ENCODE measurements around the gene DIS3L2.
"Not testable (repeated sequence)": the region's sequence is repeated elsewhere in the genome, so short reads cannot be mapped to it uniquely, and the experiment has no call there.

The DIS3L2 gene

GRCh38 chr2:232319067-232319802, 357.7 kb downstream of the DIS3L2 start:
- DNase-seq (ENCODE audit: low read depth in 2 of 3, low spot score in 1 of 3) = no peak

DNA sequence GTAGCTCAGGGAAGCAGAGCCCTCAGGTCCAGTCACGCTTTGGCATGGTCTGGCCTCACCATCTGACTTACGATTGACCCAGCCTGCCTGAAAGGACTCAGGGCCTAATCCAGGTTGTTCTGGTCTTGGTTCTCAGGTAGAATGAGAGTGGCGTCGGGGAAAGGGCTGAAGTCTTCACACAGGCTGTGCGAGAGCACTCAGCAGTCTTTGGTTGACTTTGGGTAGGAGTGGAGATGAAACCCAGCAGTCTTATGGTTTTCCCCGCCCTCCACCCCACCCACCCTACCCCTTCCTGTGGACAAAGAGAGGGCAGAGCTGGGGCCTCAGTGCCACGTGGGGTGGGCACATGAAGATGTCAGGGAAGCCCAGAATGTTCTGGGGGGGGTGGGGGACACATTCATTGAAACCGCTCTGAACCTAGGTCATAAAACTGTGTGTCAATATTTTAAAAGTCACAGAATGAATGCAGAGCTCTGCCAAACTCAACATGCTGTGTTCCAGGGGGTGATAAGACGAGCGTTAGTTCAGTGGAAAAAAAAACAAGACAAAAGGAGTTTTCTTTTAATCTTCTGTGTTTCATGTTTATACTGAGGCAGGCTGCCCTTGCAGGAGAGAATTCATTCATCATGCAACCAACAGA, 358.4 kb downstream of the DIS3L2 start:
- DNase-seq (ENCODE audit: low read depth in 2 of 3, low spot score in 1 of 3) = no peak

- DNase-seq (ENCODE audit: low read depth in 2 of 3, low spot score in 1 of 3) = no peak
Measured at GRCh38 chr2:232320443-232320803, 358.9 kb downstream of the DIS3L2 start.

GRCh38 chr2:232321156-232321816, 359.8 kb downstream of the DIS3L2 start:
- DNase-seq (ENCODE audit: low read depth in 2 of 3, low spot score in 1 of 3) = peak; percentile 50 to 65 (median 57)

DNA sequence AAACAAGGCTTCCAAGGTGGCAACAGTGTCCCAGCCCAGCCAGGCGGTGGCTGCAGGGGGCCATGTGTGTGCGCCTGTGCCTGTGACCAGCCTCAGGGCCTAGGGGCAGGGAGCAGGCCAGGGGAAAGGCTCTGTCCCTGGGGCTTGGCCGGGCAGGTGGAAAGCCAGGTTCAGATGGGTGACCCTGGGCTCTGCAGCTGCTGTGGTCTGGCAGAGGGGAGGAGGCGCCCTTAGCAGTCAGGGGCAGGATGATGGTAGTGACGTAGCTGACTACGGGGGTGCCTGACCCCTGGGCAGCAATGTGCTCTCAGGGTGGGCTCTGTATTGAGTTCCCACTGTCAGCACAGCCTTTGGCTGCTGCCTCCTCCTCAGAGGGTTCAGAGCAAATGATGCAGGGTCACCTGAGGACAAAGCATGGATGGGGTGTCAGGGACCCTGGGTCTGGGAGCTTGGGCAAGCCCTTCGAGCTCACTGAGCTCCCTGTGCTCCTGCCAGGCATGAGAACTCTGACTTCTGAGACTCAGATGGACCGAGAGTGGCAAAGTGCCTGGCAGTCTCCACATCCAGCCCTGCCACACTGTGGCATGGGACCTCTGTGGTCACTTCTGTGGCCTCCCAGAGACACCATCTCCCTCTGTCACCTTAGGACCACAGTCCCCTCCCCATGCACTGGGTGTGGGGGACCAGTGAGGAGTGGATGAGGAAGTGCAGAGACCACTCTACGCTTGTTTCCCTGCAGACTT, 360.5 kb downstream of the DIS3L2 start:
- DNase-seq (ENCODE audit: low read depth in 2 of 3, low spot score in 1 of 3) = no peak

DNA sequence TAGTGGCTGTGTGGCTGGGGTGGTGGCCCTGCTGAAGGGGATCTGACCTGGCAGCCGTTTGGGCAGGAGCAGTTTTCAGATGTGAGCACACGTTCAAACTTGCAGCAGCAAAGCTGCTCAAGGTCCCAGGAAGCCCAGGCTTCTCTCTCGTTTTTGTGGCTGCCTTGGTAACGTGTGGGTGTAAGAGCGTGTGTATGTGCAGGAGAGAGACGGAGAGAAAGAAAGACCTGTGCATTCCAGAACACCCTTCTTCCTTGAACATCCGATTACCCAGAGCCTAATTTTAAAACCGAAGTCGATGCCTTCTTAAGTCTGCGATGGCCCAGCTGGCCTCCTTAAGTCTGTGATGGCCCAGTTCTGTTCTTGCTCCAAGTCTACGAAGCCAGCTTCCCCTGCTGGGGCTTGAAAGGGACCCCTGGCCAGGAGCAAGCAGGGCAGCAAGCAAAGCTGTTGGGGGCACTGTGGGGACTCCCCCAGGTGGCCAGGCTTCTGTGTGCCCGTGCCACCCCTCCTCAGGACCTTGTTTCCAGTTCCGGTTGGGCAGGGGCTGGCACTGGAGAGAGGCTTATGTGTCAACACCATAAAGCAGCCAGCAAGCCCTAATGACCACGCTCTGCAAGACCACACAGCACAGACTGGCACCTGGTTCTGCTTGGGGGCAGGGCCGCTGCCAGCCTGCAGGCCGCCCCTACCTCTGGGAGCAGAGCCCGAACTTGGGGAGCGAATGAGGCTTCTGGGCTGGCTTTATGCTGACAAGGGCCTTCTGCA, 361.2 kb downstream of the DIS3L2 start:
- no peak for DNase-seq (ENCODE audit: low read depth in 2 of 3, low spot score in 1 of 3)

GRCh38 chr2:232323328-232323650, 361.8 kb downstream of the DIS3L2 start:
- no peak for DNase-seq (ENCODE audit: low read depth in 2 of 3, low spot score in 1 of 3)

- DNase-seq (ENCODE audit: low read depth in 2 of 3, low spot score in 1 of 3) = not testable (repeated sequence)
Measured at GRCh38 chr2:232323967-232324366, 362.5 kb downstream of the DIS3L2 start.

- DNase-seq (ENCODE audit: low read depth in 2 of 3, low spot score in 1 of 3) = no peak
Measured at GRCh38 chr2:232324778-232325177, 363.3 kb downstream of the DIS3L2 start.

- no peak for DNase-seq (ENCODE audit: low read depth in 2 of 3, low spot score in 1 of 3)
Measured at GRCh38 chr2:232325324-232326273, 364.1 kb downstream of the DIS3L2 start.

GRCh38 chr2:232326274-232327104, 365.0 kb downstream of the DIS3L2 start:
- not testable (repeated sequence) for DNase-seq (ENCODE audit: low read depth in 2 of 3, low spot score in 1 of 3)

DNA sequence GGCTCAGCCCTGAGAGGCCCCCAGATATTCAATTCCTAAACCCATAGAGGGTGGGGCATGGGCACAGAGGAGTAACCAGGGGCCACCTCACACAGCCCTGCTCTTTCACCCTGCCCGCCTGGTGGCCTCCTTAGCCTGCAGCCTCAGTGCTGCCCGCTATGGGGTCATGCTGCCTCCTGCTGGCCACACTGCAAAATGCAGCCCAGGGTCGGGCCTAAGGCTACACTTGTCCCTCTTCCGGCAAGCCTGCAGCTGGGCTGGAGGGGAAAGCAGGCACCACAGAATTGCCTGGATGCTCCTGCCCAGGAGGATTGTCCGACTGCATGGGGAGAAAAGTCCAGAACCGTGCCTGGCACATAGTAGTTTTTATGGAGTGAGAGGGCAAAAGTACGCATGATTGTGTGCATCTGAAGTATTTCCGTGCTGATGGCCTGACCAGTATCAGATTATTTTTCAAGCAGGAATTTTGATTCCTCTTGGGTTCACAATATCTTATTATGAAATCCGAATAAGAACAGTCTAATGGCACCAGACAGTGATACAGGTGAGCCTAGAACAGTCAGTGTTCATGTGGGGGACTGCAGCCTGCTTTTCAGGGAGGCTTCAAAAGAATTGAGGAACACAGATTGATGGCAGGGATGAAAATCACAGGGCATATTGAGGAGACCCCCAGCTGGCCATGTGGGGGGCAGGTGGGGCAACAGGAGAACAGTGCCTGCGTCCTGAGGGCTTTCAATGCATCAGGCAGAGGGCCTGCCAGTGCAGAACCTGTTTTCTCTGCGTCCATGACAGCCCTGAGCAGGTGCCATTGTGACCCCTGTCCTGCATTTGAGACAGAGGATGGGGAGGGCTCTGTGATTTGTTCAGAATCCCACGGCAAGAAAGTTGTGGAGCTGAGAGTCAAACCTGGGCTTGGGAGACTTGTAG, 365.9 kb downstream of the DIS3L2 start:
- peak; percentile 77 to 90 (median 78) for DNase-seq (ENCODE audit: low read depth in 2 of 3, low spot score in 1 of 3)

GRCh38 chr2:232328032-232328422, 366.5 kb downstream of the DIS3L2 start:
- DNase-seq (ENCODE audit: low read depth in 2 of 3, low spot score in 1 of 3) = no peak

DNA sequence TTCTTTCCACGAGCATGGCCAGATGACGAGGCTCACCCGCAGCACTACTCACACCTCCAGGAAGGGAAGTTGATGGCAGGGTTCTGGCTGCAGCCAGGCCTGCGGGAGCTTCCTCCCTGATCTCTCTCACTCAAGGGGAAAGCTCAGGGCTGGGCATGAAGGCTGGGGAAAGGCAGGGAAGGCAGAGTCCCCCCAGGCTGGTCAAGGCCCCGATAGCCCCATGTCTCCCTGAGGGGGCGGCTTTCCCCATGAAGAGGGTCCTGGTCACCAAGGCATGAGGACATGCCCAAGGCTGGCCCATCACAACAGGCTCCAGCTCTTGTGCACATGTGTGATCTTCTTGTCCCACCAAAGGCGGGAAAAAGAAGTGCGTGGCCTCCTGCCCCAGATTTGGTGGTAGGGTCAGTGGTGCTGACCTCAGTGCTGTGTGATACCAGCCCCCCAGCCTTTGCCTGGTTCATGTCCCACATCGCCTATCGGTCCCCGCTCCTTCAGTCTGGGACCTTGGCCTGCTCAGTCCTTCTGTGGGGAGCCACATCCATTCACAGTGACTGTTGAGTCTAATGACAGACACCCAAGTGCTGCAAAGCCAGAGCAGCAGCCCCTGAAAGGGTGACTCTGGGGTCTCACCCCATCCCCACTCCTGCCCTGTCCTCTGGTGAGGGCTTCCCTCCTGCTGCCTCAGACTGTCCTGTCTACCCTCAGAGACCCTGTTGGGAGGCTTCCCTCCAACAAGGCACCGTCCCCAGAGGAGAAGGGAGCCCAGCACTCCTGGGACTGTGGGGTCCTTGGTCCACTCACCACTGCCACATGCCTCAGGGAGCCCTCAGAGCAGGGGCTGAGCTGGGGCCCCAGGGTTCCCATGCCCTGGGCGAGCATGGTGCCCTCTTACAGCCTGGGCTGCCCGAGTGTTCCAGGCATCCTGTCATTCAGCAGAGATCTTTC, 367.3 kb downstream of the DIS3L2 start:
- DNase-seq (ENCODE audit: low read depth in 2 of 3, low spot score in 1 of 3) = no peak

GRCh38 chr2:232329716-232330067, 368.2 kb downstream of the DIS3L2 start:
- DNase-seq (ENCODE audit: low read depth in 2 of 3, low spot score in 1 of 3) = no peak

GRCh38 chr2:232330068-232330999, 368.8 kb downstream of the DIS3L2 start:
- no peak for DNase-seq (ENCODE audit: low read depth in 2 of 3, low spot score in 1 of 3)

All from stimulated activated CD4-positive, alpha-beta T cell treated with anti-CD3 and anti-CD28 coated beads, Interleukin-12 subunit alpha, Interleukin-12 subunit beta, amount 100 ng/mL, for 48 hours (primary cell).